K562 (cell line): ENCODE results near the gene TMEM120A. TPM values are rescaled to one million over a fixed set of nuclear protein-coding genes. Genes with fewer than 3 reads are reported as not detected.

ENCODE experiments used
- BCL6 ChIP-seq: fragments of 250-450 bp; sonication (Bioruptor Pico); IDR thresholded peaks from 2 replicates; pipeline ENCODE4 v1.4.0; 2020
- CBFA2T3 ChIP-seq: fragments of 450-650 bp; IDR thresholded peaks from 2 replicates; pipeline ENCODE4 v1.6.1; 2017
- KLF6 ChIP-seq: fragments of 250-450 bp; sonication (Bioruptor Pico); IDR thresholded peaks from 2 replicates; pipeline ENCODE4 v1.4.0; 2020; ENCODE audit warnings: mild to moderate bottlenecking, moderate library complexity, borderline replicate concordance
- MAFG ChIP-seq: fragments of 450-650 bp; conservative IDR thresholded peaks from 2 replicates; pipeline ENCODE4 v1.6.1; 2016; ENCODE audit warnings: missing genetic modification characterization, missing compliant biosample characterization
- NFIC ChIP-seq: fragments of 450-650 bp; IDR thresholded peaks from 2 replicates; pipeline ENCODE4 v1.6.1; 2017; ENCODE audit warnings: mild to moderate bottlenecking, inconsistent platforms
- NUFIP1 ChIP-seq: fragments of 450-650 bp; IDR thresholded peaks from 2 replicates; pipeline ENCODE4 v1.6.1; 2018; ENCODE audit not compliant: partially characterized antibody
- TCF7L2 ChIP-seq: fragments of 150-350 bp; IDR thresholded peaks from 2 replicates; pipeline ENCODE4 v1.6.1; 2016; ENCODE audit warnings: low read depth, mild to moderate bottlenecking, low read length, moderate library complexity
- TRIM24 ChIP-seq, 2 experiments: fragments of 450-650 bp; IDR thresholded peaks; 2 replicates each; pipeline ENCODE4 v1.6.1; 2016
- ZNF316 ChIP-seq: fragments of 450-650 bp; IDR thresholded peaks from 2 replicates; pipeline ENCODE4 v1.6.1; 2016
- ZSCAN32 ChIP-seq: fragments of 450-650 bp; formaldehyde crosslinking; IDR thresholded peaks from 2 replicates; pipeline ENCODE4 v1.4.0; 2020; ENCODE audit warnings: mild to moderate bottlenecking, moderate library complexity
- polyA plus RNA-seq, 8 experiments: library from polyadenylated mRNA; depleted of rRNA in 4 of 8; stranded (reverse) in 5 of 8; unstranded in 3 of 8; fragments of >200 nt; fragmentation: Nextera tagmentation in 2 of 8; fragmentation: Illumina TruSeq in 1 of 8; extraction: Ambion mirVana in 2 of 8; extraction: Trizol in 1 of 8; gene quantifications; 2 replicates each; pipeline versions ENCODE4 v1.2.1 to v1.2.3, GENCODE V29; 2011 to 2014; ENCODE audit warnings: inconsistent platforms in 1 of 8, missing spikeins in 1 of 8
- total RNA-seq, 7 experiments: library from RNA; depleted of rRNA in 6 of 7; stranded (reverse); fragments of >200 nt in 6 of 7; fragmentation: Illumina TruSeq in 2 of 7; extraction: Trizol in 2 of 7; gene quantifications; 2 replicates each; pipeline versions ENCODE4 v1.2.1 to v1.2.3, GENCODE V29; 2011 to 2021; ENCODE audit warnings: low replicate concordance in 1 of 7
- TF ChIP-seq, protein P1 (sequence below): fragments of 250-450 bp; sonication (Bioruptor Pico); IDR thresholded peaks from 2 replicates; pipeline ENCODE4 v1.8.0; 2021; ENCODE audit warnings: mild to moderate bottlenecking, moderate library complexity
- TF ChIP-seq, protein P2 (sequence below): fragments of 450-650 bp; IDR thresholded peaks from 2 replicates; pipeline ENCODE4 v1.6.1; 2018; ENCODE audit not compliant: partially characterized antibody
- TF ChIP-seq, protein P3 (sequence below): sonication (generic); formaldehyde crosslinking; IDR thresholded peaks from 2 replicates; pipeline ENCODE4 v1.8.0; 2022; ENCODE audit warnings: mild to moderate bottlenecking, low read depth, missing genetic modification reagents
- TF ChIP-seq, protein P4 (sequence below): sonication (generic); formaldehyde crosslinking; IDR thresholded peaks from 2 replicates; pipeline ENCODE4 v1.8.0; 2022; ENCODE audit warnings: missing genetic modification reagents, mild to moderate bottlenecking, moderate library complexity, borderline replicate concordance
- TF ChIP-seq, protein P5 (sequence below): fragments of 250-450 bp; sonication (Bioruptor Pico); IDR thresholded peaks from 2 replicates; pipeline ENCODE4 v1.4.0; 2020
- TF ChIP-seq, protein P6 (sequence below): fragments of 200-800 bp; sonication (Bioruptor generic); IDR thresholded peaks from 2 replicates; pipeline ENCODE4 v1.6.1; 2017; ENCODE audit warnings: missing genetic modification characterization, missing compliant biosample characterization

The TMEM120A gene
- total and polyA plus RNA-seq, 9 of the 15 experiments (the other 6 are each of a cell fraction or from before 2014, with no cell fraction given): 2.3 to 90.2 (median 22.9) TPM

DNA sequence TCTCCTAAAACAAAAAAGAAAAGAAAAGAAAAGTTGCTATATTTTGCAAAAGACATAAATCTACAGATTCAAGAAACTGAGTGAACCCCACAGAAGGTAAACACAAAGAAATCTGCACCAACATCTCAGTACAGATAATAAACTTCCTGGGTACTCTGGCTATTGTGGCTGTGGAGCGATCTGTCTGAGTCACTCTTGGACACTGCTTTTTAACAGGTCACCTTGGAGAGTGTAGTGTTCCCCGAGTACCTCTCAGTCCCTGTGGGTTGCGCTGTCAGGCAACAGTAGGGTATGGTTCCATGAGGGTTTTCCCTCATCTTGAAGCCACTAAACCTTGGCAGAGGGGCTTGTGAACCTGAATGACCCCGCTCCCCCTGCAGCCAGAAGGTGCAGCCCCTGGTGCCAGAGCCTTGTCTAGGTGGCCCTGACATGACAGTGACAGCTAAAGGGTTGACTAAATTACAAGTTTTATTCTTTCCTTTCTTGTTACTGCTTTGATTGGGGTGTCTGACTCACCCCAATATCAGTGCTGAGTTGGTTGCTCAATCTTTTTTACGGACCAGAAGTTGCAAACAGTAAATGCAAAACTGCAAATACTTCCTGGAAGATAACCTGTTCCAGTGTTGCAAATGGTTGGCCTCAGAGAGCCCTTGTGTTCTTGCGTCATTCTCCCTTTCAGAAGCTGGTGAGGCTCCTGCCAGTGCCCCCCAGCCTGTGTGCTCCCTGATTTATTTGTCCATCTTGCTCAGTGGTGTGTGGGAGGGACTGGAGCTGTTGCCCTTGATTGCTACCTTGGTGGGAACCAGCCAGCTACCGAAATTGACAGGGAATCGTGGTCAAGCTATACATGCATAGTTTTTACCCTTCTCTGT, 48.9 kb downstream of the TMEM120A start (continued):
- TF ChIP-seq TCF7L2: no peak
- TF ChIP-seq, protein P1, sequence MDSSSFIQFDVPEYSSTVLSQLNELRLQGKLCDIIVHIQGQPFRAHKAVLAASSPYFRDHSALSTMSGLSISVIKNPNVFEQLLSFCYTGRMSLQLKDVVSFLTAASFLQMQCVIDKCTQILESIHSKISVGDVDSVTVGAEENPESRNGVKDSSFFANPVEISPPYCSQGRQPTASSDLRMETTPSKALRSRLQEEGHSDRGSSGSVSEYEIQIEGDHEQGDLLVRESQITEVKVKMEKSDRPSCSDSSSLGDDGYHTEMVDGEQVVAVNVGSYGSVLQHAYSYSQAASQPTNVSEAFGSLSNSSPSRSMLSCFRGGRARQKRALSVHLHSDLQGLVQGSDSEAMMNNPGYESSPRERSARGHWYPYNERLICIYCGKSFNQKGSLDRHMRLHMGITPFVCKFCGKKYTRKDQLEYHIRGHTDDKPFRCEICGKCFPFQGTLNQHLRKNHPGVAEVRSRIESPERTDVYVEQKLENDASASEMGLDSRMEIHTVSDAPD: no peak
- no peak; the same call in 1 of the 2 replicates for TF ChIP-seq MAFG (tag)
- TF ChIP-seq, protein P2, sequence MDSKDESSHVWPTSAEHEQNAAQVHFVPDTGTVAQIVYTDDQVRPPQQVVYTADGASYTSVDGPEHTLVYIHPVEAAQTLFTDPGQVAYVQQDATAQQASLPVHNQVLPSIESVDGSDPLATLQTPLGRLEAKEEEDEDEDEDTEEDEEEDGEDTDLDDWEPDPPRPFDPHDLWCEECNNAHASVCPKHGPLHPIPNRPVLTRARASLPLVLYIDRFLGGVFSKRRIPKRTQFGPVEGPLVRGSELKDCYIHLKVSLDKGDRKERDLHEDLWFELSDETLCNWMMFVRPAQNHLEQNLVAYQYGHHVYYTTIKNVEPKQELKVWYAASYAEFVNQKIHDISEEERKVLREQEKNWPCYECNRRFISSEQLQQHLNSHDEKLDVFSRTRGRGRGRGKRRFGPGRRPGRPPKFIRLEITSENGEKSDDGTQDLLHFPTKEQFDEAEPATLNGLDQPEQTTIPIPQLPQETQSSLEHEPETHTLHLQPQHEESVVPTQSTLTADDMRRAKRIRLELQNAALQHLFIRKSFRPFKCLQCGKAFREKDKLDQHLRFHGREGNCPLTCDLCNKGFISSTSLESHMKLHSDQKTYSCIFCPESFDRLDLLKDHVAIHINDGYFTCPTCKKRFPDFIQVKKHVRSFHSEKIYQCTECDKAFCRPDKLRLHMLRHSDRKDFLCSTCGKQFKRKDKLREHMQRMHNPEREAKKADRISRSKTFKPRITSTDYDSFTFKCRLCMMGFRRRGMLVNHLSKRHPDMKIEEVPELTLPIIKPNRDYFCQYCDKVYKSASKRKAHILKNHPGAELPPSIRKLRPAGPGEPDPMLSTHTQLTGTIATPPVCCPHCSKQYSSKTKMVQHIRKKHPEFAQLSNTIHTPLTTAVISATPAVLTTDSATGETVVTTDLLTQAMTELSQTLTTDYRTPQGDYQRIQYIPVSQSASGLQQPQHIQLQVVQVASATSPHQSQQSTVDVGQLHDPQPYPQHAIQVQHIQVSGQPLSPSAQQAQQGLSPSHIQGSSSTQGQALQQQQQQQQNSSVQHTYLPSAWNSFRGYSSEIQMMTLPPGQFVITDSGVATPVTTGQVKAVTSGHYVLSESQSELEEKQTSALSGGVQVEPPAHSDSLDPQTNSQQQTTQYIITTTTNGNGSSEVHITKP: no peak
- TF ChIP-seq BCL6: no peak
- no peak; a peak in 1 of 4 replicates for TF ChIP-seq TRIM24 (IDR thresholded peaks at IDR 0.05)
- no peak for TF ChIP-seq NFIC
- TF ChIP-seq, protein P3, sequence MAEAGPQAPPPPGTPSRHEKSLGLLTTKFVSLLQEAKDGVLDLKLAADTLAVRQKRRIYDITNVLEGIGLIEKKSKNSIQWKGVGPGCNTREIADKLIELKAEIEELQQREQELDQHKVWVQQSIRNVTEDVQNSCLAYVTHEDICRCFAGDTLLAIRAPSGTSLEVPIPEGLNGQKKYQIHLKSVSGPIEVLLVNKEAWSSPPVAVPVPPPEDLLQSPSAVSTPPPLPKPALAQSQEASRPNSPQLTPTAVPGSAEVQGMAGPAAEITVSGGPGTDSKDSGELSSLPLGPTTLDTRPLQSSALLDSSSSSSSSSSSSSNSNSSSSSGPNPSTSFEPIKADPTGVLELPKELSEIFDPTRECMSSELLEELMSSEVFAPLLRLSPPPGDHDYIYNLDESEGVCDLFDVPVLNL: no peak
- TF ChIP-seq ZNF316: no peak
- TF ChIP-seq, protein P4, sequence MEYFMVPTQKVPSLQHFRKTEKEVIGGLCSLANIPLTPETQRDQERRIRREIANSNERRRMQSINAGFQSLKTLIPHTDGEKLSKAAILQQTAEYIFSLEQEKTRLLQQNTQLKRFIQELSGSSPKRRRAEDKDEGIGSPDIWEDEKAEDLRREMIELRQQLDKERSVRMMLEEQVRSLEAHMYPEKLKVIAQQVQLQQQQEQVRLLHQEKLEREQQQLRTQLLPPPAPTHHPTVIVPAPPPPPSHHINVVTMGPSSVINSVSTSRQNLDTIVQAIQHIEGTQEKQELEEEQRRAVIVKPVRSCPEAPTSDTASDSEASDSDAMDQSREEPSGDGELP: no peak
- TF ChIP-seq, protein P5, sequence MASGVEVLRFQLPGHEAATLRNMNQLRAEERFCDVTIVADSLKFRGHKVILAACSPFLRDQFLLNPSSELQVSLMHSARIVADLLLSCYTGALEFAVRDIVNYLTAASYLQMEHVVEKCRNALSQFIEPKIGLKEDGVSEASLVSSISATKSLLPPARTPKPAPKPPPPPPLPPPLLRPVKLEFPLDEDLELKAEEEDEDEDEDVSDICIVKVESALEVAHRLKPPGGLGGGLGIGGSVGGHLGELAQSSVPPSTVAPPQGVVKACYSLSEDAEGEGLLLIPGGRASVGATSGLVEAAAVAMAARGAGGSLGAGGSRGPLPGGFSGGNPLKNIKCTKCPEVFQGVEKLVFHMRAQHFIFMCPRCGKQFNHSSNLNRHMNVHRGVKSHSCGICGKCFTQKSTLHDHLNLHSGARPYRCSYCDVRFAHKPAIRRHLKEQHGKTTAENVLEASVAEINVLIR: no peak
- TF ChIP-seq KLF6 (CRISPR knock-in tag): no peak
- no peak for TF ChIP-seq ZSCAN32
- TF ChIP-seq, protein P6, sequence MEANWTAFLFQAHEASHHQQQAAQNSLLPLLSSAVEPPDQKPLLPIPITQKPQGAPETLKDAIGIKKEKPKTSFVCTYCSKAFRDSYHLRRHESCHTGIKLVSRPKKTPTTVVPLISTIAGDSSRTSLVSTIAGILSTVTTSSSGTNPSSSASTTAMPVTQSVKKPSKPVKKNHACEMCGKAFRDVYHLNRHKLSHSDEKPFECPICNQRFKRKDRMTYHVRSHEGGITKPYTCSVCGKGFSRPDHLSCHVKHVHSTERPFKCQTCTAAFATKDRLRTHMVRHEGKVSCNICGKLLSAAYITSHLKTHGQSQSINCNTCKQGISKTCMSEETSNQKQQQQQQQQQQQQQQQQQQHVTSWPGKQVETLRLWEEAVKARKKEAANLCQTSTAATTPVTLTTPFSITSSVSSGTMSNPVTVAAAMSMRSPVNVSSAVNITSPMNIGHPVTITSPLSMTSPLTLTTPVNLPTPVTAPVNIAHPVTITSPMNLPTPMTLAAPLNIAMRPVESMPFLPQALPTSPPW (CRISPR knock-in tag): no peak
- TF ChIP-seq NUFIP1: no peak
- peak; percentile 3; the same call in 1 of the 2 replicates for TF ChIP-seq CBFA2T3
